Stomach smooth muscle (tissue), 2 donors: Measurements from ENCODE around the gene HDAC7.
"Not testable (repeated sequence)": the region's sequence is repeated elsewhere in the genome, so short reads cannot be mapped to it uniquely, and the experiment has no call there.

ENCODE experiments used
- H3K27ac ChIP-seq: one replicate; pipeline ENCODE4 v1.7.0; 2013; ENCODE audit warnings: mild to moderate bottlenecking, low read length, inconsistent platforms
- H3K27me3 ChIP-seq, 2 donors: one replicate each; pipeline ENCODE4 v1.7.0; 2013; ENCODE audit warnings: low read length in 2 of 2; ENCODE audit not compliant: insufficient read depth in 2 of 2, control insufficient read depth in 1 of 2
- H3K36me3 ChIP-seq, 2 donors: one replicate each; pipeline ENCODE4 v1.7.0; 2013; ENCODE audit warnings: low read length in 2 of 2; ENCODE audit not compliant: control insufficient read depth in 2 of 2, insufficient read depth in 2 of 2
- H3K4me1 ChIP-seq: one replicate; pipeline ENCODE4 v1.7.0; 2013; ENCODE audit warnings: low read length; ENCODE audit not compliant: control insufficient read depth, insufficient read depth
- H3K4me3 ChIP-seq, 2 donors: one replicate each; pipeline ENCODE4 v1.7.0; 2013; ENCODE audit warnings: low read length in 2 of 2
- H3K9ac ChIP-seq, 2 donors: one replicate each; pipeline ENCODE4 v1.7.0; 2013; ENCODE audit warnings: low read length in 2 of 2, mild to moderate bottlenecking in 1 of 2
- H3K9me3 ChIP-seq, 2 donors: one replicate each; pipeline ENCODE4 v1.7.0; 2013; ENCODE audit warnings: low read length in 2 of 2; ENCODE audit not compliant: control insufficient read depth in 2 of 2
- donor health status: healthy.
- donor health status: Pancreatic carcinoma.

The HDAC7 gene

DNA sequence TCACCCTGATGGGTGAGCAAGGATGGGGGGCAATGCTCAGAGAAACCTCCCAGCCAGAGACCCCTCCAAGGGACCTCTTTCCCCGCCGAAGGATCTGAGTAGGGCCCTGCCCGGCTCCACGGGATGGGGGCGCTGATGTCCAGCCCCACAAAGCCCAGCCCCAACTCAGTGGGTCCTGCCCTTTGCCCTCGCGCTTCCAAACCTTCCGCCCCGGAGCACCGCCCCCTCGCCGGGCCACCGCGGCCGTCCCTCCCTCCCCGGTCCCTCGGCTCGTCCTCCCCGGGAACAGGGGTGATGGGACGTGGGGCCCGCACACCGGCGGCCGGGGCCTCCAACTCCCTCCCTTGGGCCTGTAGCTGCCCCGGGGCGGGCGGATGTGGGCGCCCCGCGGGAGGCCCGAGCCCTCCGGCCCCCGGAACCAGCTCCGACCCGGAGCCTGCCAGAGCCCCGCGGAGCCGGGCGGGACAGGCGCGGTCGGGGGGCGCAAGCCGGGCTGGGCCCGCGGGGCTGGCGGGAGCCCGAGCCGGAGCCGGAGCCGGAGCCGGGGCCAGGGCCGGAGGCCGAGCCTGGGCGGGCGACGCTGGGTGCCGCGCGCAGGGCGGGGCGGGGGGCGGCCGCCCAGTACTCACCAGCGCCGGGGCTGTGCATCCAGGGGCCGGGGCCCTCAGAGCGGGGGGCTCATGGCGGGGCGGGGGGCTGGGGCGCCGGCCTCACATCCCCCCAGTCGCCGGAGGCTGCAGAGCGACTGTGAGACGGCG lies 386 bp downstream of the HDAC7 start:
- Histone ChIP-seq H3K27me3 (no peaks in the 10 kb centered on the region), H3K9ac (peak overlapping the region; percentile 86 to 99), H3K4me3 (peak overlapping the region; percentile 70 to 93), H3K9me3 (no peaks in the 10 kb centered on the region), H3K27ac (peak overlapping the region; percentile 98), H3K36me3 (no peaks in the 10 kb centered on the region), H3K4me1 (peaks cover 77% of the 10 kb centered on the region)

DNA sequence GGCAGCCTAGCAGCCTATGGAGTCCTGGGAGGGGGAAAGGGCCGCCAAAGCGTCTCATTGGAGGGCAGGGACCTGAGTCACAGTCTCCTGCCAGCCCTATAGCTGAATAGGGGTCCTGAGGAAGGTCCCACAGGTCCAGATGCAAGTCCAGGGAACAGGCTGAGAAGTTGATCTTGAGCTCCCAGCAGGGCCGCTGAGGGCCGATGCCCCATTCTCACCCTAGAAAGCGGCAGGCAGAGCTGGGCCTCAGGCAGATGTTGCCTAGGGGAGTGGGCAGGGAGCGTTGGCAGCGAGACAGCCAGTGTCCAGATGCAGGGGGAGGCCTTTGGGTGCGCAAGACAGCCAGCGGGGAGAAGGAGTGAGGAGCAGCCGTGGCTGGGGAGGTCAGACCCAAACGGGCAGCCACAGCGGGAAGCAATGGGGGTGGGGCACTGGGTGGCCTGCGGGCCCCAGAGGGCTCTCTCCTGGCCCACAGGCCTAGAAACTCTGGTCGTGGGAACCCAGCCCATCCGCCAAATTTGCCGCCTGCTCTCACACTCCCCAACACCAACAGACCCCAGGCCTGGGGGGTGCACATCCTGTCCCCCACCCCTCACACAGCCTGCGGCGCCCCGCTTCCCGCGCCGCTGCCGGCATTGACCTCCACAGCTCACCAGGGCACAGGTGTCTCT lies 1.1 kb downstream of the HDAC7 start:
- Histone ChIP-seq H3K9ac (peak overlapping the region; percentile 86 to 91), H3K4me3 (peak overlapping the region; percentile 70 to 84), H3K9me3 (no peaks in the 10 kb centered on the region), H3K4me1 (peaks cover 80% of the 10 kb centered on the region), H3K27me3 (no peaks in the 10 kb centered on the region), H3K36me3 (no peaks in the 10 kb centered on the region), H3K27ac (peak overlapping the region; percentile 88)

DNA sequence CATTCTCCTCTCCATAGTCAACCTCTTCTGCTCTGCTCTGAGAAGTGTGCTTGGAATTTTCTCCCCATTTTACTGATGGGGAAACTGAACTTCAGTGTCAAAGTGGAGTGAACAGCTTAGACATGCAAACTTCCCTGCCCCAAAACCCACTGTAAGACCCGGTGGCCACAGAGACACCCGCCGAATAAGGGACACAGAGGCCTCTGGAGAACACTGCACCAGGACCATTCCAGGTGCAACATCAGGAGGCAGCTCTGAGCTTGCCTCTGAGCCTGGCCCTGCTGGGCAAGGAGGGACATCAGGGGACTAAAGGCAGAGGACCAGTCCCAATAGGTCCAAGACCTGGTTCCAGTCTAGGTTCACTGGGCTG lies 1.7 kb downstream of the HDAC7 start:
- no peaks in the 10 kb centered on the region for H3K27me3 ChIP-seq
- no peaks in the 10 kb centered on the region for H3K9me3 ChIP-seq
- H3K9ac ChIP-seq: peak overlapping the region; percentile 86 to 91
- H3K4me3 ChIP-seq: peak overlapping the region; percentile 70 to 84
- H3K36me3 ChIP-seq: no peaks in the 10 kb centered on the region
- H3K4me1 ChIP-seq: peaks cover 86% of the 10 kb centered on the region
- peak overlapping the region; percentile 88 for H3K27ac ChIP-seq

DNA sequence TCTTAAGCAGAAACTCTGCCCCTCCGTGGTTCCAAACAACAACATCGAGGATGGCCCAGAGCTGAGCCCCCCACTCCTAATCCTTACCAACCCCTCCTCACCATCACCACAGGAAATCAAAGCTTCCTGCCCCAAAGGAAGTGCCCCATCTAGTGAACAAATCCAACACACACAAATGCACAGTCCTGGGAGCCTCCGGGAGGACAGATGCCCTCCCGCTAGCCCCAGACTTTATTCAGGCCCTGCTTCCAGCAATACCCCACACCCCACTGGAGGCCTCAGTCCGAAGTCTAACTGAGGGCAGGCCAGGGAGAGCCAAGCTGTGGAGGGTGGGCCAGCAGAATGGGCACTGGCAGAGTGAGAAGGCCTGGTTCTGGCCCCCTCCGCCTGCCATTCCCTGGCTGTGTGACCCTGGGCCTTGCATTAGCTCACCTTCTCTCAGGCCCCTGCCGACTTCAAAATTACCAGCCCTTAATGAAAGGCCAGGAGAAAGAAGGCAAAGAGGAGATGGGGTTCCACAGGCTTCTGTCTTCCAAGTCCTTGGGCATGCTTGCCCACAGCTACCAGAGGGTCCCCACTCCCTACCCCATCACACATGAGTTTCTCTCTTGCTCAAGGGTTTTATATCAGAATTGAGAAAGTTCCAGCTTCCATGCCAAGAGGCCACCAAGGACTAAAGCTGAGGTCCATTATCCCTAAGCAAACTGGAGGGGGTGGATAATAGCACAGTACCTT lies 2.3 kb downstream of the HDAC7 start:
- no peaks in the 10 kb centered on the region for H3K27me3 ChIP-seq
- peak overlapping the region; percentile 88 for H3K27ac ChIP-seq
- H3K9me3 ChIP-seq: no peaks in the 10 kb centered on the region
- peak overlapping the region; percentile 70 to 84 for H3K4me3 ChIP-seq
- peak overlapping the region; percentile 72 to 91 for H3K9ac ChIP-seq
- H3K4me1 ChIP-seq: peaks cover 85% of the 10 kb centered on the region
- no peaks in the 10 kb centered on the region for H3K36me3 ChIP-seq

DNA sequence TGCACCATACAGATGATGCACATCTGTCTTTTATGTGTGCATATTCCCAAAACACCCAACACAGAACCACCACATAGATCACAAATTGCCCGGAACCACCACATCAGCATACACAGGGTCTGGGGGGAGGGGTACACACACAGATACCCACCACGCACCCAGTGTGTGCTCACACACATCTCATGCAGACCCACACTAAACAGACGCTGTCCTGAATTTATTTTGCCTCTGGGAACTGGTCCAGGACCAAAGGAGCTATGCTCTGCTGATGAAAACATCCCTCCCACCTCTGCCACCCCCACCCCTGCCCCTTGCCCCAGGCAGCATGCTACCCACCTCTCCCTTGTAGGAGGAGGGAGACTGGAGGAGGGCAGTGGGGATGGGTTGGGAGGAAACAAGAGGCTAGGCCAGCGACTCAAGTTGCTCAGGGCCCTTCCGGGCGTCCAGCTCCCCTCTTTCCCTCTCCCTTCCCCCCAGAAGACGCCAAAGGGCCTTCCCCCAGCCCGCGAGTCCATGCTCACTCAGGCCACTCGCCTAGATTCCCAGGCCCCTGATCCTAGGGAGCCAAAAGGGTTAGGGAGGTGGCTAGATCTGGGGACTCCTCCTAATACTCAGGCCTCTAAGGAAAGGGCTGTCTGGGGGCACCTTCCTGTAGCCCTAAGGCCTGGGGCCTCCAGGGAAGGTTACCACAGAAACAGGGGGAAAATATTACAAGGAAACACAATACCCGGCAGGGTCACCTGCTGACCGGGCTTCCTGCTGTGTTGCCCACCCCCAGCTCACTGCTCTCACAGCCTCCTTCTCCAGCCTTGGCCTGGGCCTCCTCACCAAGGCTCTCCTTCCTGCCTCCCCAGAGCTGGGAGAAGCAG lies 3.1 kb downstream of the HDAC7 start:
- no peaks in the 10 kb centered on the region for H3K36me3 ChIP-seq
- H3K9me3 ChIP-seq: no peaks in the 10 kb centered on the region
- H3K4me3 ChIP-seq: peak overlapping the region; percentile 1 to 84
- peak overlapping the region; percentile 97 for H3K27ac ChIP-seq
- peak overlapping the region; percentile 72 to 91 for H3K9ac ChIP-seq
- H3K27me3 ChIP-seq: no peaks in the 10 kb centered on the region
- H3K4me1 ChIP-seq: peaks cover 85% of the 10 kb centered on the region

DNA sequence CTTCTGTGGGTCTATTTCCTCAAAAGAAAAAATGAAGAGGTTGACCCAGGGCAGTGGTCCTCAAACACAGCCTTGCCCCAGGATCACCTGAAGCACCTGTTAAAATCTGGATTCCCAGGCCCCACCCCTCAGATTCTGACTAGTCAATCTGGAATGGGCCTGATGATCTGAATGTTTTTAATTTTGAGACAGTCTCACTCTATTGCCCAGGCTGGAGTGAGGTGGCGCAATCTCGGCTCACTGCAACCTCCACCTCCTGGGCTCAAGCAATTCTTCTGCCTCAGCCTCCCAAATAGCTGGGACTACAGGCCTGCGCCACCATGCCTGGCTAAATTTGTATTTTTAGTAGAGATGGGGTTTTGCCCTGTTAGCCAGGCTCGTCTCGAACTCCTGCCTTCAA lies 4.3 kb downstream of the HDAC7 start:
- Histone ChIP-seq H3K4me1 (peaks cover 85% of the 10 kb centered on the region), H3K9ac (peak overlapping the region in 1 of 2 donors; percentile 13), H3K27ac (peak overlapping the region; percentile 97)
- not testable (repeated sequence) for H3K27me3 ChIP-seq, H3K9me3 ChIP-seq, H3K36me3 ChIP-seq, H3K4me3 ChIP-seq

DNA sequence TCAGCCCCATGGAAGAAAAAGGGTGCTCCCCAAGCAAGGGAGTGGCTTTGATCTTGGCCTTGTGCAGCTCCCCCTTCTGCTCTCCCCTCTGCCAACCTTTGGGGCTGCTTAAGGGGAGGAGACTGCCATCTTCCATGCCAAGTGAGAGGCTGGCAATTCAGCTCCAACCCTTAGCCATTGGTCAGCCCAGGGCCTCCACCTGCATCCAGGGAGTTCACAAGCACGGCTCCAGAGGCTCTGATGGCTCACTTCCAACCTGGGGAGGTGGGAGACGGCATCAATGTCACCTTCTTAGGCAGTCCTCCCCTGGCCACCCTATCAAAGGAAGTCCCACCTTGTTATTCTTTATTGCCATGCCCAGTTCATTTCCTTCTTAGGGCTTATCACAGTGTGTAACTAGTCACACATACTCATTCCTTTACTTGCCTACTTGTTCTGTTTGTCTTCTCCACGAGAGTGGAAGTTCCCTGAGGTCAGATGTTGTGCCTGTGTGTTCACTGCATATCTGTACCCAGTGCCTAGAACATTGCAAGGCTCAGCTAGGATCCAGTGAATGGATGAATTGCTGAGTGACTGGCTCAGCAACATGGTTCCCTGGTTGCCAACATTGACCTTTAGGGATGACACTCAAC lies 5.0 kb downstream of the HDAC7 start:
- Histone ChIP-seq H3K4me3 (peak overlapping the region; percentile 12 to 22), H3K27ac (peak overlapping the region; percentile 97), H3K36me3 (no peaks in the 10 kb centered on the region), H3K27me3 (no peaks in the 10 kb centered on the region), H3K4me1 (peaks cover 90% of the 10 kb centered on the region), H3K9ac (peak overlapping the region in 1 of 2 donors; percentile 29), H3K9me3 (no peaks in the 10 kb centered on the region)

DNA sequence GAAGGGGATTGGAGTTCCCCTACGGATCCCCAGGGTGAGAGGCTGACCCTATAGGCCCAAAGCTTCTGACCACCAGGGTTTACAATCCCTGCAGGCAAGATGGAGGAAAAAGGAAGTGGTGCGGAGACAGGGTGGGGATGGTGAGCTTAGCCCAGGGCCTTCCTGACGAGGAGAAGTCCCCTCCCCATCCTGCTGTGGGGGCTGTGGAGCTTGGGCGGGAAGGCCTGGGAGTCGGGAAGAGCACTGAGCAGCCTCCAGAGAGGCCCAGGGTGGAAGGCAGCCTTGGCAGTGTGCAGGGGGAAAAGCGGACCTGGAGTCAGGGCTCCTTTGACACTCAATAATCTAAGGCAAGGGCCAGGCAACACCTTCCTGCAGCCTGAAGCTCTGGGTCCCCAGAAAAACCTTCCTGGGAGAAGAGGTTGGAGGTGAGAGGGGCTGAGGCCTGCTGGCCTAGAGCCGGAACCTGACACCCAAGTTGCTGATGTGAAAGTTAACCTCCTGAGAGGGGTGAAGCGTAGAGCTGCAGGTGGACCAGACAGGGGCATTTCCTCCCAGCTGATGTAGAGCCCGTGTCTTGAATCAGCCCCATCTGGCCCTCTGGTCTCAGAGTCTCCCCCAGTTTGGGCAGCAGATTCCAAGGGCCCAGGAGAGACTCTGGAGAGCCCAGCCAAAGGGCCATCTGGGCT lies 6.0 kb downstream of the HDAC7 start:
- H3K4me3 ChIP-seq: peak overlapping the region; percentile 33 to 74
- H3K27ac ChIP-seq: peak overlapping the region; percentile 97
- peak overlapping the region; percentile 68 to 76 for H3K9ac ChIP-seq
- H3K27me3 ChIP-seq: no peaks in the 10 kb centered on the region
- no peaks in the 10 kb centered on the region for H3K9me3 ChIP-seq
- peaks cover 91% of the 10 kb centered on the region for H3K4me1 ChIP-seq
- no peaks in the 10 kb centered on the region for H3K36me3 ChIP-seq

DNA sequence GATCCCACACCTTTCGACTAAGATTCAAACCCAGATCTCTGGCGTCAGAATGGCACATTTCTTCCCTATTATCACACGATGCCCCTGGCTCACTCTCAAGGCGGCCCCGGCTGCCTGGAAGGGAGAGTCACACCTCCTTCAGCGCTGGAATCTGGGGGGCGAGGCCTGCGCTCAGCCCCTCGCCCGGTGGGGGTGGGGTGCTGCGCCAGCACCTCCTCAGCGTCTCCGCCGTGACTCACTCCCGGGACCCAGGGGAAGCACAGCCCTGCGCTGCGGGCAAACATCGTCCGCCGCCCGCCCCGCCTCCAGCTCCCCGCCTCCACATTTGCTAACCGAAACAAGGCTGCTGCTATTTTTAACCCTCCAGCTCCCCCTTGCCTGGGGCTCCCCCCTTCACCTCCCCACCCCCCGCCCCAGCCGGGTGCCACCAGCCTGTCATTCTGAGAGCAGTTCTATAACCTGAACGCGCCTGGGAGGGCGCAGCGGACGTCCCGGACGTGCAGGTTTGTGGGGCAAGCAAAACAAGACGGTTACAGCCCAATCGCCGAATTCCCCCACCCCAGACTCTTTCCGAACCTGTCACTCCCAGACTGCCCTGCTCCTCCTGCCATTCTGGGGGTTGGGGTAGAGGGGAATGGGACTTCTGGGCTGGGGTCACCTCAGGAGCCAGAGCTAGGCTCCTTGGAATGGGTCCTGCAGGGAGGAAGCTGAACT lies 6.7 kb downstream of the HDAC7 start:
- Histone ChIP-seq H3K4me1 (peaks cover 91% of the 10 kb centered on the region), H3K36me3 (no peaks in the 10 kb centered on the region), H3K27ac (peak overlapping the region; percentile 97), H3K27me3 (no peaks in the 10 kb centered on the region), H3K9ac (peak overlapping the region; percentile 76 to 84), H3K9me3 (no peaks in the 10 kb centered on the region), H3K4me3 (peak overlapping the region; percentile 41 to 74)
